ENCODE data around the gene ADGRG6.

GRCh38 chr6:142401838-142402237 lies 100.0 kb downstream of the ADGRG6 start:
- TF ChIP-seq CTCF (IDR thresholded peaks at IDR 0.05; ENCODE audit: insufficient read depth, low read length, poor library complexity, severe bottlenecking) = no peak
- no peak for TF ChIP-seq EZH2phosphoT487 (conservative IDR thresholded peaks at IDR 0.05; ENCODE audit: low read length)
